BJ (cell line): Measurements from ENCODE around the gene ZC3H13. TPM values are rescaled to one million over a fixed set of nuclear protein-coding genes. Genes with fewer than 3 reads are reported as not detected.

Experiments used
- CTCF ChIA-PET: fragments of 350-600 bp; formaldehyde crosslinking; extraction: SDS; loops from one replicate; lab custom pipeline; 2021; ENCODE audit warnings: antibody characterized with exemption, inconsistent platforms; lab: Yijun Ruan, JAX
- POLR2A ChIA-PET: fragments of 300-600 bp; sonication (Branson Sonifier 250); formaldehyde crosslinking; extraction: SDS; loops from one replicate; lab custom pipeline; 2021; ENCODE audit warnings: antibody characterized with exemption; lab: Charles Lee
- DNase-seq: peaks from one replicate; pipeline ENCODE4 v3.0.0-alpha.2; 2011; ENCODE audit warnings: low read depth
- H3K27me3 ChIP-seq: 2 replicates; pipeline ENCODE4 v1.6.0; 2011; ENCODE audit warnings: low read length; ENCODE audit not compliant: control insufficient read depth, insufficient read depth
- H3K36me3 ChIP-seq: 2 replicates; pipeline ENCODE4 v1.5.1; 2011; ENCODE audit warnings: low read length; ENCODE audit not compliant: control insufficient read depth, insufficient read depth
- H3K4me3 ChIP-seq: 2 replicates; pipeline ENCODE4 v1.5.1; 2011; ENCODE audit warnings: low read depth, mild to moderate bottlenecking, control low read depth, low read length
- CTCF ChIP-seq: IDR thresholded peaks from 2 replicates; pipeline ENCODE4 v1.5.1; 2011; ENCODE audit warnings: low read depth, mild to moderate bottlenecking, control low read depth, inconsistent platforms, low read length, moderate library complexity; ENCODE audit not compliant: insufficient read depth
- polyA plus RNA-seq: library from polyadenylated mRNA; depleted of rRNA; stranded (reverse); fragments of >200 nt; gene quantifications from 2 replicates; pipeline ENCODE4 v1.2.3, GENCODE V29; 2011

Gene ZC3H13
- polyA plus RNA-seq, 1 experiment: 1.9 TPM

GRCh38 chr13:46032341-46032740 lies 20.2 kb downstream of the ZC3H13 start:
- POLR2A ChIA-PET: no interaction called here
- DNase-seq: no peak
- Histone ChIP-seq H3K27me3 (no peaks in the 10 kb centered on the region), H3K36me3 (no peaks in the 10 kb centered on the region), H3K4me3 (no peak overlapping the region)
- CTCF ChIA-PET: interaction anchor here (1.3 kb wide), 1 partner anchor 20 kb away, joined by 3 read pairs; the partner anchor contains the start of gene ZC3H13
- TF ChIP-seq CTCF: no peak

GRCh38 chr13:46031581-46032263 lies 20.8 kb downstream of the ZC3H13 start:
- ChIA-PET CTCF (no interaction called here), POLR2A (no interaction called here)
- no peaks in the 10 kb centered on the region for H3K36me3 ChIP-seq
- no peaks in the 10 kb centered on the region for H3K27me3 ChIP-seq
- no peak for TF ChIP-seq CTCF
- DNase-seq: no peak
- H3K4me3 ChIP-seq: no peak overlapping the region

- no peak for TF ChIP-seq CTCF
- no peak overlapping the region for H3K4me3 ChIP-seq
- no peaks in the 10 kb centered on the region; the same call in 1 of the 2 replicates for H3K36me3 ChIP-seq
- POLR2A ChIA-PET: no interaction called here
- DNase-seq: no peak
- CTCF ChIA-PET: no interaction called here
- no peaks in the 10 kb centered on the region for H3K27me3 ChIP-seq
These were observed 27.4 kb downstream of the ZC3H13 start for GRCh38 chr13:46025157-46025556.

GRCh38 chr13:46022481-46022880 lies 30.1 kb downstream of the ZC3H13 start:
- DNase-seq: no peak
- ChIA-PET POLR2A (no interaction called here), CTCF (no interaction called here)
- Histone ChIP-seq H3K4me3 (no peak overlapping the region), H3K36me3 (no peaks in the 10 kb centered on the region; the same call in 1 of the 2 replicates), H3K27me3 (no peaks in the 10 kb centered on the region)
- TF ChIP-seq CTCF: no peak

GRCh38 chr13:46016216-46016615 lies 36.3 kb downstream of the ZC3H13 start:
- Histone ChIP-seq H3K27me3 (no peaks in the 10 kb centered on the region), H3K36me3 (peaks cover 1% of the 10 kb centered on the region; the same call in 1 of the 2 replicates), H3K4me3 (no peak overlapping the region)
- ChIA-PET POLR2A (no interaction called here), CTCF (no interaction called here)
- no peak for DNase-seq
- no peak for TF ChIP-seq CTCF
